H1 (cell line): ENCODE results near the gene BPIFB6. TPM values are rescaled to one million over a fixed set of nuclear protein-coding genes. Genes with fewer than 3 reads are reported as not detected.

Experiments
- CTCF ChIA-PET: fragments of 300-600 bp; sonication (Branson Sonifier 250); formaldehyde crosslinking; loops from one replicate; lab custom pipeline; 2021; ENCODE audit not compliant: partially characterized antibody; lab: Charles Lee
- POLR2A ChIA-PET: fragments of 300-600 bp; sonication (Branson Sonifier 250); formaldehyde crosslinking; loops from one replicate; lab custom pipeline; 2021; ENCODE audit warnings: inconsistent platforms; ENCODE audit not compliant: partially characterized antibody; lab: Charles Lee
- DNase-seq, 2 experiments: peaks; one replicate each; pipeline versions ENCODE4 v3.0.0 to v3.0.0-alpha.2; 2010 to 2022; ENCODE audit warnings: low spot score in 2 of 2, low read depth in 1 of 2, mixed read lengths in 1 of 2
- FAIRE-seq: peaks from 2 replicates; lab custom pipeline; 2011; peaks lifted over from hg19 to GRCh38; lab: Jason Lieb, UNC
- H2AFZ ChIP-seq: 2 replicates; pipeline ENCODE4 v1.8.1; 2012; ENCODE audit warnings: low read length, inconsistent platforms
- H2AK5ac ChIP-seq: 2 replicates; pipeline ENCODE4 v1.6.1; 2013; ENCODE audit warnings: low read depth, low read length
- H2BK120ac ChIP-seq: replicated peaks from 2 replicates; pipeline ENCODE3; 2013; ENCODE audit warnings: low read depth, low read length, inconsistent platforms
- H2BK12ac ChIP-seq: 2 replicates; pipeline ENCODE4 v1.6.1; 2013; ENCODE audit warnings: low read depth, low read length
- H2BK15ac ChIP-seq: 2 replicates; pipeline ENCODE4 v1.6.1; 2013; ENCODE audit warnings: low read length
- H2BK20ac ChIP-seq: 2 replicates; pipeline ENCODE4 v1.6.1; 2013; ENCODE audit warnings: low read length
- H2BK5ac ChIP-seq: 2 replicates; pipeline ENCODE4 v1.6.1; 2013; ENCODE audit warnings: low read depth, low read length
- H3K14ac ChIP-seq: 2 replicates; pipeline ENCODE4 v1.6.1; 2013; ENCODE audit warnings: inconsistent platforms; ENCODE audit not compliant: insufficient read length
- H3K18ac ChIP-seq: 2 replicates; pipeline ENCODE4 v1.6.1; 2013; ENCODE audit warnings: low read length; ENCODE audit errors: extremely low read depth
- H3K23ac ChIP-seq: 2 replicates; pipeline ENCODE4 v1.6.1; 2013; ENCODE audit warnings: inconsistent platforms; ENCODE audit not compliant: insufficient read length
- H3K23me2 ChIP-seq: 2 replicates; pipeline ENCODE4 v1.6.1; 2013; ENCODE audit warnings: low read depth, low read length
- H3K27ac ChIP-seq: 2 replicates; pipeline ENCODE4 v1.6.1; 2011; ENCODE audit warnings: low read depth, low read length, inconsistent platforms
- H3K27me3 ChIP-seq, 4 experiments: replicated peaks in 1 of 4; 1 replicate in 1 of 4; 2 replicates in 3 of 4; pipeline versions ENCODE4 v1.6.1 to v1.8.1; 2011 to 2013; ENCODE audit warnings: low read length in 3 of 4, mild to moderate bottlenecking in 3 of 4, inconsistent platforms in 2 of 4, mixed read lengths in 2 of 4, moderate library complexity in 1 of 4; ENCODE audit not compliant: control insufficient read depth in 3 of 4, insufficient read depth in 3 of 4; ENCODE audit errors: extremely low read depth in 1 of 4
- H3K36me3 ChIP-seq, 4 experiments: 2 replicates each; pipeline versions ENCODE4 v1.6.1 to v1.8.1; 2011 to 2013; ENCODE audit warnings: mild to moderate bottlenecking in 4 of 4, low read length in 3 of 4, moderate library complexity in 2 of 4, control low read depth in 1 of 4, inconsistent platforms in 1 of 4; ENCODE audit not compliant: insufficient read depth in 4 of 4, control insufficient read depth in 2 of 4
- H3K4ac ChIP-seq: replicated peaks from 2 replicates; pipeline ENCODE3; 2013; ENCODE audit warnings: low read length, low read depth, mixed read lengths, inconsistent platforms; ENCODE audit not compliant: insufficient read length
- H3K4me1 ChIP-seq, 4 experiments: replicated peaks in 1 of 4; 1 replicate in 1 of 4; 2 replicates in 3 of 4; pipeline versions ENCODE4 v1.6.1 to v1.8.1; 2011 to 2013; ENCODE audit warnings: low read length in 3 of 4, inconsistent platforms in 2 of 4, mixed read lengths in 1 of 4; ENCODE audit not compliant: insufficient read depth in 4 of 4, control insufficient read depth in 3 of 4
- H3K4me2 ChIP-seq, 2 experiments: 2 replicates each; pipeline versions ENCODE4 v1.6.1 to v1.8.1; 2011 to 2013; ENCODE audit warnings: low read depth in 2 of 2, low read length in 2 of 2, control low read depth in 1 of 2, inconsistent platforms in 1 of 2, mild to moderate bottlenecking in 1 of 2; ENCODE audit not compliant: insufficient read depth in 1 of 2
- H3K4me3 ChIP-seq, 4 experiments: fragments of 200-600, 300-600 bp in 1 of 4; sonication (generic), shearing (Covaris generic), sonication (Bioruptor Twin) in 1 of 4; 2 replicates each; pipeline versions ENCODE4 v1.5.1 to v1.8.1; 2011 to 2016; ENCODE audit warnings: low read length in 4 of 4, low read depth in 3 of 4, control low read depth in 2 of 4, inconsistent platforms in 2 of 4, mild to moderate bottlenecking in 2 of 4, mixed read lengths in 1 of 4, moderate library complexity in 1 of 4; ENCODE audit not compliant: insufficient read depth in 2 of 4; ENCODE audit errors: extremely low read depth in 1 of 4
- H3K56ac ChIP-seq: replicated peaks from 2 replicates; pipeline ENCODE3; 2013; ENCODE audit warnings: low read depth, mild to moderate bottlenecking, mixed read lengths, low read length, inconsistent platforms; ENCODE audit not compliant: insufficient read length
- H3K79me1 ChIP-seq: 2 replicates; pipeline ENCODE4 v1.6.1; 2013; ENCODE audit warnings: low read depth, low read length, control low read depth
- H3K79me2 ChIP-seq, 2 experiments: 2 replicates each; pipeline versions ENCODE4 v1.6.1 to v1.8.1; 2012 to 2013; ENCODE audit warnings: low read length in 2 of 2, mild to moderate bottlenecking in 2 of 2, inconsistent platforms in 1 of 2; ENCODE audit not compliant: insufficient read depth in 2 of 2, control insufficient read depth in 1 of 2
- H3K9ac ChIP-seq, 4 experiments: replicated peaks in 1 of 4; 1 replicate in 1 of 4; 2 replicates in 3 of 4; pipeline versions ENCODE4 v1.6.1 to v1.8.1; 2011 to 2013; ENCODE audit warnings: low read depth in 3 of 4, low read length in 3 of 4, control low read depth in 2 of 4, mild to moderate bottlenecking in 2 of 4, moderate library complexity in 2 of 4, inconsistent platforms in 1 of 4; ENCODE audit errors: extremely low read depth in 1 of 4
- H3K9me3 ChIP-seq, 2 experiments: 2 replicates each; pipeline versions ENCODE4 v1.6.1 to v1.8.1; 2012 to 2013; ENCODE audit warnings: mild to moderate bottlenecking in 2 of 2, moderate library complexity in 2 of 2, control low read depth in 1 of 2, inconsistent platforms in 1 of 2, low read depth in 1 of 2, low read length in 1 of 2, mixed read lengths in 1 of 2; ENCODE audit not compliant: insufficient read depth in 2 of 2
- H4K20me1 ChIP-seq, 2 experiments: replicated peaks in 1 of 2; 2 replicates each; pipeline versions ENCODE3 to v1.8.1; 2011 to 2013; ENCODE audit warnings: inconsistent platforms in 2 of 2, low read length in 2 of 2, mild to moderate bottlenecking in 1 of 2; ENCODE audit not compliant: insufficient read depth in 2 of 2, control insufficient read depth in 1 of 2
- H4K5ac ChIP-seq: 2 replicates; pipeline ENCODE4 v1.6.1; 2013; ENCODE audit warnings: low read length, low read depth, mixed read lengths, inconsistent platforms; ENCODE audit not compliant: insufficient read length
- H4K8ac ChIP-seq: 2 replicates; pipeline ENCODE4 v1.8.0; 2013; ENCODE audit warnings: mild to moderate bottlenecking, moderate library complexity, low read length, inconsistent platforms; ENCODE audit not compliant: insufficient read depth; ENCODE audit errors: extremely low read depth
- H4K91ac ChIP-seq: replicated peaks from 2 replicates; pipeline ENCODE3; 2013; ENCODE audit warnings: low read length, mixed read lengths, inconsistent platforms; ENCODE audit not compliant: insufficient read length
- CHD1 ChIP-seq: IDR thresholded peaks from 2 replicates; pipeline ENCODE4 v1.6.1; 2012; ENCODE audit warnings: low read depth, low read length, improper control_type of control experiment
- CTBP2 ChIP-seq: IDR thresholded peaks from 2 replicates; pipeline ENCODE4 v1.7.0; 2011; ENCODE audit warnings: borderline replicate concordance, mild to moderate bottlenecking, moderate library complexity, mixed read lengths, low read length; ENCODE audit not compliant: insufficient read depth, insufficient read length
- EGR1 ChIP-seq: IDR thresholded peaks from 2 replicates; pipeline ENCODE4 v1.6.1; 2011; ENCODE audit warnings: low read depth, low read length, borderline replicate concordance
- EP300 ChIP-seq, 2 experiments: IDR thresholded peaks; 1 replicate in 1 of 2; 2 replicates in 1 of 2; pipeline ENCODE4 v1.6.1; 2011 to 2012; ENCODE audit warnings: low read depth in 2 of 2, low read length in 2 of 2, mild to moderate bottlenecking in 2 of 2, borderline replicate concordance in 1 of 2, inconsistent platforms in 1 of 2, moderate library complexity in 1 of 2
- EZH2 ChIP-seq: fragments of 200-600 bp; sonication (generic); IDR thresholded peaks from 2 replicates; pipeline ENCODE4 v1.7.1; 2012; ENCODE audit warnings: low read depth, mild to moderate bottlenecking, moderate library complexity, low read length, inconsistent platforms; ENCODE audit not compliant: severe bottlenecking
- GTF2F1 ChIP-seq: IDR thresholded peaks from 2 replicates; pipeline ENCODE4 v1.6.1; 2012; ENCODE audit warnings: low read depth, low read length, improper control_type of control experiment, borderline replicate concordance
- JUND ChIP-seq: IDR thresholded peaks from 2 replicates; pipeline ENCODE4 v1.6.1; 2011; ENCODE audit warnings: mild to moderate bottlenecking, improper control_type of control experiment, low read length
- NANOG ChIP-seq: IDR thresholded peaks from 2 replicates; pipeline ENCODE4 v1.6.1; 2011; ENCODE audit warnings: low read length, low read depth, mild to moderate bottlenecking, inconsistent platforms; ENCODE audit not compliant: insufficient read depth, poor library complexity, severe bottlenecking
- PHF8 ChIP-seq: fragments of 200-600 bp; sonication (generic); conservative IDR thresholded peaks from 2 replicates; pipeline ENCODE4 v1.7.1; 2012; ENCODE audit warnings: low read depth, mild to moderate bottlenecking, inconsistent platforms, low read length, moderate library complexity
- POLR2A ChIP-seq, 2 experiments: IDR thresholded peaks; 1 replicate in 1 of 2; 2 replicates in 1 of 2; pipeline ENCODE4 v1.6.1; 2011; ENCODE audit warnings: low read depth in 2 of 2, low read length in 2 of 2, mild to moderate bottlenecking in 2 of 2; ENCODE audit errors: control extremely low read depth in 1 of 2
- SAP30 ChIP-seq: fragments of 300-600 bp; sonication (generic); IDR thresholded peaks from 2 replicates; pipeline ENCODE4 v1.7.1; 2012; ENCODE audit warnings: low read length, moderate library complexity, mild to moderate bottlenecking, inconsistent platforms; ENCODE audit not compliant: insufficient read depth, insufficient replicate concordance
- SRF ChIP-seq: IDR thresholded peaks from 2 replicates; pipeline ENCODE4 v1.6.1; 2011; ENCODE audit warnings: mild to moderate bottlenecking, low read depth, low read length, moderate library complexity
- SUZ12 ChIP-seq: fragments of 200-600 bp; sonication (generic); IDR thresholded peaks from 2 replicates; pipeline ENCODE4 v1.6.1; 2012; ENCODE audit warnings: mild to moderate bottlenecking, inconsistent platforms, low read length, moderate library complexity, mixed read lengths
- TAF1 ChIP-seq: IDR thresholded peaks from 2 replicates; pipeline ENCODE4 v1.6.1; 2011; ENCODE audit warnings: mild to moderate bottlenecking, low read depth, low read length
- TCF12 ChIP-seq: IDR thresholded peaks from 2 replicates; pipeline ENCODE4 v1.6.1; 2011; ENCODE audit warnings: low read depth, mild to moderate bottlenecking, low read length
- WGBS, 2 experiments: shearing (Covaris generic) in 1 of 2; methylation state at CpG; one replicate each; pipeline versions ENCODE4 v1.1.6 to v1.1.7; 2013 to 2015; ENCODE audit warnings: low lambda C conversion rate in 2 of 2, mixed read lengths in 2 of 2, inconsistent platforms in 1 of 2, low coverage in 1 of 2, missing lambda C conversion rate in 1 of 2; ENCODE audit not compliant: insufficient replicate concordance in 2 of 2, insufficient coverage in 1 of 2, insufficient read length in 1 of 2; ENCODE audit errors: extremely low coverage in 1 of 2, missing lambda C conversion rate in 1 of 2; 5-methylcytosine and 5-hydroxymethylcytosine counted together
- polyA plus RNA-seq, 7 experiments: library from polyadenylated mRNA; depleted of rRNA in 3 of 7; stranded (reverse) in 5 of 7; unstranded in 2 of 7; fragments of >200 nt in 5 of 7; fragments of 200-250 nt in 2 of 7; gene quantifications; 1 replicate in 5 of 7; 2 replicates in 1 of 7; 4 replicates in 1 of 7; pipeline versions ENCODE4 v1.2.1 to v1.2.3, GENCODE V29; 2011 to 2013; ENCODE audit warnings: missing spikeins in 2 of 7, mixed read lengths in 2 of 7
- total RNA-seq: library from RNA; stranded (reverse); fragmentation: NEBNext Ultra II Directional; extraction: Animal tissue kit (Norgen Biotek cat#: 25700); gene quantifications from 2 replicates; pipeline ENCODE4 v1.2.1, GENCODE V29; 2021

The BPIFB6 gene
- total and polyA plus RNA-seq, 2 of the 8 experiments (the other 6 are each of a cell fraction or from before 2014, with no cell fraction given): not detected

DNA sequence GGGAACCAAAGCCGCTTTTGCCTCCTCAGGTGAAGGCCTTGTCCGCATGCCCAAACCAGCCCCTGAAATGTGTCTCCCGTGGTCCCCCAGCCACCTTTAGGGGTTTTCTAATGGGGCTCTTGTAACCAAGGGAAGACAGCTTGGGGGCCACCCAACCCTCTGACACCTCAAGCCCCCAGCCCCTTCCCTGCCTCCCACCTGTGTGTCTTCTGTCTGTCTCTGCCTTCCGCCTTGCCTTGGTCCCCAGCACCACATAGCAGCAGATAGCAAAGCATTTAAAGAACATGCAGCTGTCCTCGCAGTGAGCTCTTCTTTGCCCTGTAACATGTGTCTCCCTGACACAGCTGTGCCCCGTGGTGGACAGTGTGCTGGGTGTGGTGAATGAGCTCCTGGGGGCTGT, 31.8 kb downstream of the BPIFB6 start:
- no peak overlapping the region for H3K27ac ChIP-seq
- H3K9ac ChIP-seq: no peak overlapping the region
- H3K79me2 ChIP-seq: no peaks in the 10 kb centered on the region
- no peak overlapping the region for H2AFZ ChIP-seq
- H2BK120ac ChIP-seq: no peak overlapping the region
- no peak overlapping the region for H2BK12ac ChIP-seq
- no peak overlapping the region for H2BK5ac ChIP-seq
- H3K4me2 ChIP-seq: no peak overlapping the region
- CTCF ChIA-PET: interaction anchor here (0.6 to 0.8 kb wide), 2 partner anchors 10 to 14 kb away, joined by 3 read pairs; no protein-coding TSS in a partner anchor
- H4K20me1 ChIP-seq: no peaks in the 10 kb centered on the region
- no peak overlapping the region for H3K14ac ChIP-seq
- H4K91ac ChIP-seq: no peak overlapping the region
- no peak overlapping the region; the same call in 1 of the 2 replicates for H4K8ac ChIP-seq
- POLR2A ChIA-PET: no interaction called here
- no peaks in the 10 kb centered on the region for H3K36me3 ChIP-seq
- no peak overlapping the region for H3K56ac ChIP-seq
- H2AK5ac ChIP-seq: no peak overlapping the region
- H2BK20ac ChIP-seq: no peak overlapping the region
- WGBS, 2 experiments: 82% methylated on average over 6 of the region's 6 CpGs; no CpG with 5 or more reads in 1 of the 2 experiments
- no peak overlapping the region for H3K4ac ChIP-seq
- no peaks in the 10 kb centered on the region for H3K27me3 ChIP-seq
- H3K18ac ChIP-seq: no peak overlapping the region
- H3K9me3 ChIP-seq: no peaks in the 10 kb centered on the region
- no peak overlapping the region for H3K4me3 ChIP-seq
- no peaks in the 10 kb centered on the region for H3K23me2 ChIP-seq
- FAIRE-seq (no peak), DNase-seq (no peak)
- H2BK15ac ChIP-seq: no peak overlapping the region
- H3K23ac ChIP-seq: no peak overlapping the region
- H3K4me1 ChIP-seq: no peaks in the 10 kb centered on the region
- no peaks in the 10 kb centered on the region for H3K79me1 ChIP-seq
- H4K5ac ChIP-seq: no peak overlapping the region
- TF ChIP-seq JUND (no peak), TCF12 (no peak), SRF (no peak), POLR2A (IDR thresholded peaks at IDR 0.05; ENCODE audit: control extremely low read depth in 1 of 2, low read depth in 2 of 2, low read length in 2 of 2) (no peak), SAP30 (no peak), NANOG (no peak), GTF2F1 (no peak), EZH2 (no peak), CTBP2 (no peak), EP300 (IDR thresholded peaks at IDR 0.05; ENCODE audit: borderline replicate concordance in 1 of 2, low read depth in 2 of 2, low read length in 2 of 2) (no peak), CHD1 (no peak), EGR1 (no peak), TAF1 (no peak), PHF8 (no peak), SUZ12 (no peak)
